GM18526 (cell line): ENCODE measurements around the gene SNRNP25.

Source experiments
- POLR2A ChIP-seq: IDR thresholded peaks from 3 replicates; pipeline ENCODE4 v1.6.1; 2011; ENCODE audit not compliant: insufficient read length; ENCODE audit errors: extremely low read depth

Gene SNRNP25

GRCh38 chr16:43294-43693 lies 10.3 kb upstream of the SNRNP25 start:
- no peak for TF ChIP-seq POLR2A

DNA sequence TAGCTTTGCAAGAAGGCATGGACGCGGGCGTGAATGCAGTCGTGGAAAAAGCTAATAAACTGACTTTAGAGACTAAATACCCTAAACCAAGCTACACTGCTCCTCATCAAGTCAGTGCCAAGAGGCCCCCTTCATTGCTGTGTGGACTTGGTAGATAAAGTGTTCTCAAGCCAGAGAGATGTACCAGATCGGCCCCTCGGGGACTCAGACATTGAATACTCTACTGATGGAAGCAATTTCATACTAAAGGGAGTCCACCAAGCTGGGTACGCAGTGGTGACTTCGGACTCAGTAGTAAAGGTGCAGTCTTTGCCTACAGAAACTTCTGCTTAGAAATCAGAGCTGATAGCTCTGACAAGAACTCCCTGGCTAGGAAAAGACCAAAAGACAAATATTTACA lies 9.0 kb upstream of the SNRNP25 start:
- no peak for TF ChIP-seq POLR2A

DNA sequence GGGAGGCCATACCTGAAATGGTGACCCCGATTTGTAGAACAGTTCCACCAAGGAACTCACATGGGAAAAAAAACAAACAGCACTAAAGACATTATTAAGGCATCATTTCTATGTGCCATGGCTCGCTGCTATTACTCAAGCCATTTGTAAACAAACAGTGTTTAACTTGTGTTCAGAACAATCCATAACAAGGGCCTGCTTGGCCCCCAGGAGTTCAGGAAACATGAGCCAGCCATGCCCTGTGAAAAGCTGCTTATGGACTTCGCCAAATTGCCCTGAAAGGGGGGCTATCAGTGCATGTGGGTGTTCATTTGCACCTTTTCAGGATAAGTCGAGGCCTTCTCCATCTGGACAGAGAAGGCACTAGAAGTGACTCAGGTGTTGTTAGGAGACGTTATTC lies 8.2 kb upstream of the SNRNP25 start:
- TF ChIP-seq POLR2A: no peak

DNA sequence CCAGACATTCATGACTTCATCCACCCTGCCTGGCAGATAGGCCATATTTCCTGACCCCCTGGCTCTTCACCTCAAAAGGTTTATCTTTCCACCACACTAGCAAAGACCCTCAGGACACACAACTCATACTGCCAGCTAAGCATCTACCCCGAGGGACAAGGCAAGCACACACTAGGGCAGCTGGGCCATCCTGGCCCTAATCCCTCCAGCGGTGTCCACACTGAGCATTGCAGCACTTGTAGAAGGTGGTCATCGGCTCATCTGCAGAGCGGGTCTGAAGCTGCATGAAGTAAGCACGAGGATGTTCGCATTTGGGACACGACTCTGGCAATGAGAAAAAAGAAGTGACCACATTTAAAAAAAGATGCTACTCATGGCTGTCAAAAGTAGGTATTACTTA lies 6.4 kb upstream of the SNRNP25 start:
- no peak for TF ChIP-seq POLR2A

- TF ChIP-seq POLR2A: no peak
Observed at GRCh38 chr16:50769-51591, 2.6 kb upstream of the SNRNP25 start.

DNA sequence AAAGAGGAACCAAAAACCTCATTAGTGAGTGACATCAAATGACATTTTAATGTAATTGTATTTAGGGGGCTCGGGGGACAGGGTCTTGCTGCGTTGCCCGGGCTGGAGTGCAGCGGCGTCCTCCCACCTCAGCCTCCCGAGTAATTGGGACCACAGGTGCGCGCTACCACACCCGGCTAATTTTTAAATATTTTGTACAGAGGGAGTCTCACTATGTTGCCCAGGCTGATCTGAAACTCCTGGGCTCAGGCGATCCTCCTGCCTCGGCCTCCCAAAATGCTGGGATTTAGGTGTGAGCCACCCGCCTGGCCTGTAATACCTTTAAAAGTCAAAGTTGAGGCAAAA lies 581 bp downstream of the SNRNP25 start:
- TF ChIP-seq POLR2A: no peak

- no peak for TF ChIP-seq POLR2A
Observed at GRCh38 chr16:55571-56136, 2.0 kb downstream of the SNRNP25 start.

GRCh38 chr16:56231-56927 lies 2.8 kb downstream of the SNRNP25 start:
- TF ChIP-seq POLR2A: no peak

DNA sequence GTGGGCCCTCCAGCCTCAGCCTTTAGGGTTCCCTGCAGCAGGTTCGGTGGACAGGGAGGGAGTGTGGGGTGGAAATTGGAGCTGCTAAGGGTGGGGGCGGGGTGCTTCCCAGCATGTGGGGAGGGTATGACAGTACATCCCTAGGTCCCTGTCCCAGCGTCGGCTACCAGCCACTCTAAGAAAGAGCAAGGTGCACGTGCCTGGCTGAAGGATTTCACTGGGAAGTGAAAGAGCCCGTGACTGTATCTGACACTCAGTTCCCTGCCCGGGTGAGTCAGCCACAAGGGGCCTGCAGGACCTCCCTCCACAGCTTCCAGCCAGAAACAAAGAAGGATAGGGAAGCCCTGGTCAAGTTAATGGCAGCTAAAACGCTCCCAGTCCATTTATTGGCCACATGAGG lies 4.1 kb downstream of the SNRNP25 start:
- TF ChIP-seq POLR2A: no peak

- no peak for TF ChIP-seq POLR2A
Observed at GRCh38 chr16:58491-59439, 5.1 kb downstream of the SNRNP25 start.

- TF ChIP-seq POLR2A: no peak
Observed at GRCh38 chr16:59440-60059, 5.9 kb downstream of the SNRNP25 start.

DNA sequence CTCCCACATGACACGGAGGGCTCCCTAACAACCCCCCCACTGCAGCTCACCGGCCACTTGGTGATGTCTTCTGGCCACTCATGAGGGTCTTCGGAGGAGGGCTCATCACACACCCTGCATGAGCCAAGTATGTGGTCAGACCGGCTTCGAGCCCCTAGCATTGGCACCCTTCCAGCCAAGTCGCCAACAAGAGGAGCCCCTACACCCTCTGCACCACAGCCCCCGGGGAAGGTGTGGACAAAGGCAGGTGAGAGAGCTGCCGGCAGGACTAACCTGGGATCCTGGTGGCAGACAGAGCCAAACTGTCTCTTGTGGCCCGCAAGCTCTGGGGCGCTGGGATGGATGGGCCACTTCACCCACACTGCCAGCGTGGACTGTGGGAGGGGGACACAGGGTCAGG lies 6.5 kb downstream of the SNRNP25 start:
- TF ChIP-seq POLR2A: no peak

- no peak for TF ChIP-seq POLR2A
Observed at GRCh38 chr16:60929-61878, 7.6 kb downstream of the SNRNP25 start.

DNA sequence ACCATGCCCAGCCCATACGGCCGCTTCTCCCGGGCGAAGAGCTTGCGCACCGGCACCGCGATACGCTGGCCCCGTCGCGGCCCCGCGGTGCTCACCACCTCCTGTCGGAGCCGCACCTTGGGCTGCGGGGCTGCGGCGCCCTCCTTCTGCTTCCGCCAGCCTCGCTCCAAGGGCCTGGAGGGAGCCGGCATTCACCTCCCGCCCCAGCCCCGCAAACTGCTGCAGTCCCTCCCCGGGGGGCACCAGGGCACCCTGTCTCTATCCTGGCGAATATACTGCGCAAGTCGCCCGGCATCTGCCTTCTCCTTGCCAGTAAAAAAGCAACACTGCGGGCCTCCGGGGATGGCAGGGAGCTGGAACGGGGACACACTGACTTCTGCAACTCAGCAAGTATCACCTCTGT lies 8.3 kb downstream of the SNRNP25 start:
- no peak for TF ChIP-seq POLR2A
